GM03348 (cell line): ENCODE results near the gene SRSF1.
"Not testable (repeated sequence)": the region's sequence is repeated elsewhere in the genome, so short reads cannot be mapped to it uniquely, and the experiment has no call there.

ENCODE experiments used
- DNase-seq: peaks from one replicate; pipeline ENCODE4 v3.0.0; 2012; ENCODE audit warnings: low spot score

The SRSF1 gene

DNA sequence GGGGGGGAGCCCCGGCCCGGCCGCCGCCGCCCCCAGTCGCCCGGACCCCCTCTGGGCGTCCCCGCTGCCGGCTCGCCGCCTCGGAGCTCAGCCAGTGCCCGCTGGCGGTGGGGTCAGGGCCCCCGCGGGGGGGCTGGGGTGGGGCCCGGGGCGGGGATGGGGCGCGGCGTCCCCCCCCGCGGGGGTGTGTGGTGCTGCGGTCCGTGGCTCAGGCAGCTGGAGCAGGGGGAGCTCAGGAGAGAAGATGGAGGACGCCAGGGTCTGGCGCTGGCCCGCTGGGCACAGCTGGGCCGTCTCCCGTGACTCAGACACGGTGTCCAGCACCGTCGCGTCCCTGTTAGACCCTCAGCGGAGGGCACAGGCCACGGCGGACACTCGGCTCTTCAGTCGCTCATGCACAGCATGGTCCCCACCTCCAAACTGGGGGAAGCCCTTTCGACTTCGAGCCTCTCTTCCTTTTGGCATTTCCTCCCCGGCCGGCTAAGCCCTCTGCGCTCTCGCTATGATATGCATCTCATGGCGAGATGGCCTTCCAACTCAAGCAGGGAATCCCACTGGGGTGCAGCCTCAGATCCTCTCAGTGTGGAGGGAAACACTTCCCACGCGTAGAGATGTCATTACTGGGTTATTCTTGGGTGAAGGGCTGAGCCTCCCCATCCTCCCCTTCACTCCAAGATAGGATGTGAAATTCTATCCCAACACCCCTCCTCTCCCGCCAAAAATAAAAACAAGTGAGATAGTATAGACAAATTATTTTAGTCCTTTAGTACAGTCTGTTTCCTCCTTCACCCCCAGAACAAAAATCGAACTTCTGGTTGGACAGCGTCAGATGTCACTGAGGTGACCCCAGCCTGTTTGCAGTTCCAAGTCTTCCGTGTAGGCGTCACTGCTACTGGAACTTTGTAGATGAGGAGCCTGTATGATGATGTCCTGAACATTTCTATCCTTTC, 18.5 kb downstream of the SRSF1 start:
- DNase-seq, result peak; percentile 94

DNA sequence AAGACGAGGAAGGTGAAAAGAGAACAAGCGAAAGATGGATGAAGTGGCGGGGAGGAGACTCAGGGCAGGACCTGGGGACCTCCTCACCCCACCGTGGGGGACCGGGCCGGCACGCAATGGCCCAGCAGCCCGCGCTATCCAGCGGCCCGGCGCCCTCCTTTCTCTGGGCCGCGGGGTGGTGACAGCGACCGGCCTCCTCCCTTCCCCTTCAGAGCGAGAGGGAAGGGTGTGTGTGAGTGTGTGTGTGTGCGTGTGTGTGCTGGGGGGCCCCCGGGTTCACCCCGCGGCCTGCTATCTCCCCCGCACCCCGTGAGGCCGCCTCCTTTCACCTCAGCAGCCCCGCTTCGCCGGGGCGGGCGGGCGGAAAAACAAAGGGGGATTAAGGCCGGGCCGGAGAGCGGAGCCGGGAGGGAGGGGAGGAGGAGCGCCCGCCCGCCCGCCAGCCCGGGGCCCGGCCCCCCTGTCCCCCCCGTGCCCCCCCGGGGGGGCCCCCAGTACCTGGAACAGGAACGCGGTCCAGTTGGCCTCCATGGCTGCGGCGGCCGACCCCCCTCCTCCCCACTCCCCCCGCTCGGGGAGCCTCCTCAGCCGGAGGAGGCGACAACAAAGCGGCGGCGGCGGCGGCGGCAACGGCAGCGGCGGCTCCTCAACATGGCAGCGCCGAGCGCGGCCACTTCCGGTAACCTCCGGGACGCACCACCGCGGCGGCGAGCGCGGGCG, 19.3 kb downstream of the SRSF1 start, which contains the start of gene VEZF1:
TSS of gene VEZF1 (minus strand) at position 674 of the 720 bp plus-strand sequence. CDS start at position 531, 143 bp downstream.
- peak; percentile 89 for DNase-seq

DNA sequence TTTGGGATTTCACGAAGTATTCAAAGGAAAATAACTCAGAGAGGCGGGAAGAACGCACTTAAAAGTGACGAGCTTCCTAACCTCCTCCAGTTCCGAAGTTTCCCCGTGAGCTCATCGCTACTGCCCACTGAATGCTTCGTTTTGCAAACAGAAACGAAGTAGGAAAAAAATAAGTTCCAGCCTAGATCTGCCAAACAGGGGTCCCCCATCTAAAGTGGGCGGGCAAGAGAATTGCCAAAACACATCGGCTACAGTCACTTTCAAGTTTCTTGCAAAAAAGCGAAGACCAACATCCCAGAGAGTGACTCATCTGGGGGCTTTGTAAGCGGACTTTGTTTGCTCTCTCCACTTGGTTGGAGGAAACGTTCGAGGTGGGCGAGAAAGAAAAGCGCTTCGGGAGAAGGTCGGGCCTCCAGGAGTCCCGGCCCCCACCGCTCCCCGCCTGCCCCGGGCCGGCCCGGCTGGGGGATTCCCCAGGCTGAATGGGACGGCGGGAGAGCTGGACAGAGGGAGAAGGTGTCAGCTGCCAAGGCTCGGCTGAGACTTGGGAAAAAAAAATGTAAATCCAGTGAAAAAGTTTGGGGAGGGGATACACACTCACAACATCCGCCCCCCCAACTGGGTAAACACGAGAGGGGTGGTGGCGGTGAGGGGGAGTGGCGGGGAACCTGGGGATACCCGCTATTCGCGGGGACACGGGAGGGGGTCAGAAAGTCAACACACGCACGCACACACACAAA, 20.0 kb downstream of the SRSF1 start:
- DNase-seq, result peak; percentile 66

DNA sequence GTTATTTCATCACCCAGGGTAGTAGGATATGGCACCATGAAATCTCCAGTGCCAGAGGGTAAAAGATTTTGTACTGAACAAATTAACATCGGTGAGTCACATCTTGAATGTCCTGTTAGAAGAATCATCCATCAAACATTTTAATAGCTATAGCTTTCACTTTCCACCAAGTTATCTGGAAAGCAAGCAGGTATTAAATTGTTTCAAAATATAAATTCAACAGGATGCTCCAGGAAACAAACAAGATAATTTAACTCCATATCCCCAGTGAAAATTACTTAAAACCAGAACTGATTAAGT, 21.4 kb downstream of the SRSF1 start:
- DNase-seq, result peak; percentile 32

DNA sequence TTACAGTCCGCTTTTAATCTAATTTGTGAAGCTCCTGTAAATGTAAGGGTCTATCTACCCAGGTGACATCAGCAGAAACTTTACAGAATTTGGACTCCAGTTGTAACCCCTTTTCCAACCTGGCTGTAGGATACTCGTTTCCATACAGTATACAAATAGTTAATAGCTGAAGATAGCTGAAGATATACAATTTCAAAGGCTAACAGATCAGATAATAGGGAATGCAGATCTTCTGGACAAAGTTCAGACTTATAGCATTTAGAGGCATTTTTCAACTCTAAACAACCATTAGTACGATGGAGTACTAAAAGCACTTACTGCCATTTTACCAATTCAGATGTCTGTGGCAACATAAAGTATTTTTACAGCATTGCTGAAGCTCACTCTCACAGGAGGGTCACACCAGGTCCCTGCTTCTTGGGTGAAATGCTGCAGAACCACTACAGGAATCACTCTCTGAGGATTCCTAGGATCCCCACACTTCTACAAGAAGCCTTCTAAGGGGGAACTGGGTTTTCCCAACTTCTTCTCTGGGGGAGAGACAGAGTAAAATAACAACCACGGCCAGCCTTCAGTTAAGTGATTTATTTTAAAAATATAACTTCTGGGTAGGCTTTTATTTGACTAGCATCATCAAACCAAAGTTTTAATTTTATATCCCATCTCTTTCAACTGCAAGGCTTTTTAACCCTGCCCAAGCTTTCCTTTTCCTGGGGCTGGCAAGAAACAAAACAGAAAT, 21.9 kb downstream of the SRSF1 start:
- DNase-seq, result no peak

DNA sequence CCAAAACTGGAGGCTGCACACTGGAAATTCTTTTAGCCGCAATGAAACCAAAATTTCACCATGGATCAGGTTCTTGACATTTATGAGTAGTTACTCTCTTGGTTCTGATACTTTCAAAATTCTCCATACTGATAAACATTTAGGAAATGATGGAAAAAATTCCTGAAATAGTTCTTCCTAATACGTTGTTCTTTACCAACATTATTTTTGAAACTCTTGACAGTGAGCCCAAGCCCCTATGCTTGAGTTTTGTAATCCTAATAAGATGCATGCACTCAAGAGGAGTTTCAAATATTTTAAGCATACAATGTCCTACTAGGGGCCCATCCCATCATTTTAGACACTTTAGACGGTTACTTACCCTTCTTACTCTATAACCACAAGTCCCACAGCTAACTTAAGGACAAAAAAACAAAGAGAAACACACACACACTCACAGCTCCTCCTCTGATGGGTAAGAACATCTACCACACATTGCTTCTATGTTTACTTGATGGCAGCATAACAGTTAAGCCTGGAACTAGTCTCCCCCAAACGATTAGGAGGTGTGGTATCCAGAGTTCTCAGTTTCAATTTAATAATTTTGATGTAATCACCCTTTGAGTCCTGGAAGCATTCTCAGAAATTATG, 22.7 kb downstream of the SRSF1 start:
- DNase-seq, result no peak

DNA sequence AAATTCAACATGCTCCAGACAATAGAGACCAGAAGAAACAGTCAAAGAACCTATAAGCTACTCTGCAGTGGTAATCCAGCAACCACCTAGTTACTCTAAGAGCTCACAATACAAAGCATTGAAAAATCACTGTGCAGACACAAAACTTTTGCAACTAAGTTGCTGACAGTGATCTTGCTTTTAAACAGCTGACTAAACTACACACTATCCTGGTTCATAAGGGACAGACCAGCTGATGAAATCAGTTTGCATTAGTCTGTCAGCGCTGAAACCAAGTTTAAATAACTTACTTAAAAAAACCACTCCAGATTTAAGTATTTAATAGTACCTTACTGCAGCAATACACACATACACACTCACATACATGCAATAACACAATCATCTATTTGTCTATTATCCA, 23.6 kb downstream of the SRSF1 start:
- DNase-seq, result no peak

DNA sequence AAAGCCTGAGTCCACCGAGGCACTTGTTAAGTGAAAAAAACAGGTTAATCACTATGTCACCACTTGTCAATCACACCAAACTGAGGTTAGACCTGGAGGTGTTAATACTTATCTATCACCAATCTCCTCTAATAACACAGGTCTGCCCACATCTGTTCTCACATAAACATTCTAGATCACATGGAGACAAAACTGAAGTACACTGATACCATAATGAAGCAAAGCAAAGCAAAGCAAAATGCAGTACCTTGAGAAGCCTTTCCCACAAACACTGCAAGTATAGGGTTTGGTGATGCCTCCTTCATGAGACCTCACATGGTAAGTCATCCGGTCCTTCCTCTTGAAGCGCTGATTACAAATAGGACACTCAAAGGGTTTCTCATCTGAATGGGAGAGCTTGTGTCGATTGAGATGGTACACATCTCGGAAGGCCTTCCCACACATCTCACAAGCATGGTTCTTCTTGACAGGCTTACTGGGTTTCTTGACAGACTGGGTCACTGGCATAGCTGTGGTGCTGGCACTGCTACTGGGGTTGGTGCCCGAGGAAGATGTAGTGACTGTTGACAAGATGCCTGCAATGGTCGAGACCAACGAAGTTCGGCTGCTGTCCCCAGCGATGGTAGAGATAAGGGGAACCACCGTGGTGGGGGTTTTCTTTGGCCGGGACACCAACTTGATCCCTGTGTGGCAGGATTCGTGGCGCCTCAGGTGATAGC, 24.4 kb downstream of the SRSF1 start:
- DNase-seq, result no peak

DNA sequence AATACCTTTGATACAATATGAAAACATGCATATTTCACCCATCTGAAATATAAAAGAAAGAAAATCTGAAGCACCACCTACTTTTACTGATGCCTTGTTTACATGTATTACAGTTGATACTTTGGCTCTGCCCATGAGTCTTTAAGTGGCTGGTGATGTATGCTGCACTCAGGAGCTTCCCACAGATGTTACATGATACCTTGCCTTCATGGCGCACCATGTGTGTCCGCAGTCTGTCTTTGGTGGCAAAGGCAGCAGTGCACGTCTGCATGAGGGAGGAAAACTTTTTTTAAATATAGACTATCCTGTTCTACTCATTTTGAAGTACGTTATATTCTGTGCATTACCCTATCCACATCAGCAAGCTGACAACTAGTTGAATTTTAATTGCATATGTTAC, 26.5 kb downstream of the SRSF1 start:
- no peak for DNase-seq

DNA sequence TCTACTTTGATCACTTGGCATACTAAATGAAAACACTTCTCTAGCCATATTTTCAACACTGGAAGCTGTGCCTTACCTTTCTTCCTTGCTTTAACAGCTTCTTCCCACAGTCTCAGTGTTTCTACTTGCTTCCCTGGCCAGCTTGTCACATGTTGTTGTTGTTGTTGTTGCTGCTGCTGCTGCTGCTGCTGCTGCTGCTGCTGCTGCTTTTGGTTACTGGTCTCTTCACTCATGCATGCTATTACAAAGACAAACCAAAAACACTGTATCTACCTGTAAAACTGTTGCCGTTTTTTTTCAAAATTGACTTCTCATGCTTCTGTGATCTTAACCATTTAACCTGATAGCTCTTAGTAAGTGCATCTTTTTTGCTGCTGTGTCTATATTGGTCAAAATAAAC, 28.0 kb downstream of the SRSF1 start:
- no peak for DNase-seq

DNA sequence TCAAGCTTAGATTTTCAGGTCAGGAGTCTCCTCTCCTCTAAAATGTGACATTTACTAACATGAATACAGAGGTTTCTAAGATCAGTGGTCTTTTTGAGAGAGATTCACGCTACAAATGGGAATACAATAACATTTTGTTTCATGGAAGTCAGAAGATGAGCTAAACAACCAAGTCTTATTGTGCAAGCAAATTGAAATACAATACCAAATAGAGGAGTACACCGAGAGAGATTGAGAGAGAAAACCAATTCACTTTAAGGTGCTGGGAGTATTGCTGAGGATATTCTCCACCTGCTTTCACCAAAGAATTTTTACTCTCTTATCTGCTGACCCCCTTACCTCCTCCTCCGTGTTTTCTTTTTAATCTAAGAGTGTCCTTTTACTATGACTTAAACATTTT, 30.5 kb downstream of the SRSF1 start:
- no peak for DNase-seq

DNA sequence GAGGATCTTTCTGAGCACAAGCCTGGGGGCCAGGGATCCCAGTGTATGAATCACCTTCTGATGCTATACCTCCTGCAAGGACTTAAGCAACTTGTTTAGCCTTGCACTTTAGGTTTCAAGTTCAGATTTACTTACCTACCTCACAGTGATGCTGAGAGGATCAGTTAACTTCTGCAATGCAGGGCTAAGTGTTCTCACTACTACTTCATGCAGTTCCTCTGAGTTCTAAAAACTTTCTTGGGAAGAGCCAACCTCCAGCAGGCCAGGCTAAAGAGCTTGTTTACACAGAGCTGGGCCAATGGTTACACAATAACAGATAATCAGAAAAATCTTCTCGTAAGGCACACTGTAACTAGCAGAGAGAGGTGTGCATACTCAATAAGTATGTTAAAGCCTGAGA, 32.0 kb downstream of the SRSF1 start:
- peak; percentile 42 for DNase-seq

DNA sequence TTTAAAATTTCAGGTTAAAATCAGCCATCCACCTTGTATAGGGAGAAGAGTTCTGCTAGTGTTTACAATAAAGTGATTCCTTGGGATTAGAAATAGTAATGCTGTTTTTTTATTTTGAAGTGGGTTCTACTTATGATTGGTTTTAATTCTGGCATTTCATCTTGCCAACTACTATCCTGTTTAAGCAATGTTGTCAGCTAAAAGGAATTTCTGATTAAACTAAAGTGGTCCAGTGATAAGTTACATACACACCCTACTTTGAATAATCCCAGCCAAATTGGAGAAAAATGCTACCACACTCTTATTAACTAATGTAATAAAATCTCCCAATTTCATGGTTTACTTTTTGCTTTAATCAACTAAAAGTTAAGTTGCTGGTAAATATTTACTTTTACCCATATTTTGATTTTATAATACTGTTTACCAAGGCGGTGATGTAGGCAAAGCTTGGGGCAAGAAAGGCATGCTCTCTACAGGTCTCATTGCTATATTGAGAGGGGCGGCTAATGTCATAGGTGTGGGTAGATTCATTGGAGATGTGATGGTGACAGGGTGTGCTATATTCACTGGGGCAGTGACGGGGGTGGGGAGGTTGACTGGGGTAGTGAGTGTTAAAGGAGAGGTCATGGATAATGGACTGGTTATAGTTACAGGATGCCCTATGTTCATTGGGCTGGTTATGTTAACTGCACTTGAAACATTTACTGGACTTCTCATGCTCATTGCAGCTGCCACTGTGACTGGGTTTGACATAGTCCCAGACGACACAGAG, 32.8 kb downstream of the SRSF1 start:
- DNase-seq, result not testable (repeated sequence)

DNA sequence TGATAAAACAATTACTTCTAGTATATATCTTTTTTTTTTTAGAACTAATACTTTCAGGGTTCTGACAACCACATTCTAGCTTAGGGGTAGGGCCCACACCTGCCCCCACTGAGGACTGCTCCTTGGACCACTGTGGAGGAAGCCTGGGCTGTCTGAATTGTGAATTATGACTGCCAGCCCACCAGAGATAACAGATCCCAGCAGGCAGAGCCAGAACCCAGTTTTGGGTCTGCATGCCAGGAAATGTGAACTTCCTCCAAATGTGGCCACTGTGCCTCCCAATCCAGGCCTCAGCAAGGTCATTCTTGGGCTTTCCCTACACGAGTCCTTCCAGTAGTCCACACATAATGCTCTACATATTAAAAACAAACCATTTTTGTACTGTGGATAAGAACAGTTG, 34.9 kb downstream of the SRSF1 start:
- DNase-seq, result no peak

DNA sequence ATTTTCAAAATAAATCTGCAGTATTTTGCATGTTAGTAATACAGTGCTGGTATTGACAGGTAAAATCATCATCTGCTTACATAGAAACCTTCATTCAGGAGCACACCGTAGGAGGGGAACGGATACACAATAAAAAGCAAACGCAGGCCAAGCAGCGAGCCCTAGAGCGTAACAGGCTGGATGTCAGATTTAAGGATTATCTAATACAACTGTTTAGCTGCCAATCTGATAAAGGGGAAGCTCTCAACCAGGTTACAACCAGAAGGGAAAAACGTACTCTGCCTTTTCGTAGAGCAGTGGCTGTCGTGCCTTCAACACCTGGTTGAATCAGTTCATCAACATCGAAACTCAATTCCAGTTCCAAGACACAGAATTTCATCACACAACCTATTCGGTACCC, 35.5 kb downstream of the SRSF1 start:
- DNase-seq, result no peak

DNA sequence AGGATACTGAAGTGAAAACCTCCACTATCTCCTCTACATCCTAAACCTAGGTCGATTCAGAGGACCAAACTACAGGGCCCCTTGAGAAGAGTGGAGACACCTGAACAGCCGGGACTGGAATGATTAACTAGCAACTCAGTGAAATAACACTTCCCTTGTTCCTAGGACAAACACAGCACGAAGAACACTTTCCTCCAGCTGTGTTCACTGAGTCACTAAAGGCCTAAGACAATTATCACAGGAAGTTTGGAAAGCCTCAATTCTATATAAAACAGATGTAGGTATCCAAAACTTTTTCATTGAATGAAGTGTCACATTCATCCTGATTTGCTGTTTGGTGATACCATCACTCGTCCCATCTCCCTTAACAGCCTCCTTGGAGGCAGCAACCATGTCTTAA, 36.3 kb downstream of the SRSF1 start:
- peak; percentile 42 for DNase-seq

DNA sequence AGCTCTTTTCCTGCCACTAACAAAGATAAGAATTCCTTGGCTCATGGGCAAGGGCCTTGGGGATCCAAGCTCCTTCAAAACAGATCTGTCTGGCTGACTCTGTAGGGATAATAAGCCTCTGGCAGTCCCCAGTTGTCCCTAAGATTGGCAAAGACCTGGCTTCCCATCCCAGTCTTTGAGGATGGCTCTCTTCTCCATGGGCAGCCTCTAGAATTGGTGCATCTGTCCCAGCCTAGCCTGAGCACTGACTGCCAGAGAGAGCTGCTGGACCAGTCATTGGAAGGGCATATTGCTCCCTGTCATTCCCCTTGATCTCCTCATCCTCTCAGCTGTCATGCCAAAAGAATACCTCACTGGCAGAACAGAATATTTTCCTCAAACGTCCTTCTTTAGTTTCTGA, 38.6 kb downstream of the SRSF1 start:
- DNase-seq, result no peak

DNA sequence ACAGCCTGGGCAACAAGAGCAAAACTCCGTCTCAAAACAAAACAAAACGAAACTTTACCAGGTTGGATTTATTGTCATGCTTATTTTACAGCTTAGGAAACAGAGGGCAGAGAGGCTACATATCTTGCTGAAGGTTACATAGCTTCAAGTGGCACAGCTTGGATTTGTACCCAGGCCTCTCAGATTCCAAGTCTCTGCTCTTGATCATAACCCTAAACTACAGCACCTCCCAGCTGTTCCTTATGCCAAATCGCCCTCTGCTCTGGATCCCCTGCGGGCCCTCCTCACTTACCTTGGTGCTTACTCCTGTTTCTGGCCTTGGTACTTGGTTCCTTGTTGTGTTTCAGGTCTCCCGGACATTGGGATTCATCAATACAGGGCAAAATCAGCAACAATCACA, 40.2 kb downstream of the SRSF1 start:
- DNase-seq, result no peak

DNA sequence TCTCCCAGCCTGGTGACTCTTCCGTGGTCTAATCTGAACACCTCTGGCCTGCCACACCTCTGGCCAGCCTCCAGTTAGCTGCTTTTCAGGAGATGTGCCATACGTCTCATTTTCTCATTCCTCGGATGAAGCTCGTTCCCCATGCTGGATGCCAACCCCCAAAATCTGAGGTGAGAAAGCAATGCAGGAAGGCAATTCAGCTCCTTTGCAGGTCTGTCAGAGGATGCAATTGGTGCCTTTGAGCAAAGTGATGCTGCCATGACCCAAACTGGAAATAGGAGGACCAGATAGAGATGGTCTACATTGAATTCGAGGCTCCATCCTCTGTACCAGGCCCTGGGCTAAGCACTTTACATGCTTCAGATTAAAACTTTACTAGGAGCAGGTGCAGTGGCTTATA, 40.8 kb downstream of the SRSF1 start:
- DNase-seq, result no peak

DNA sequence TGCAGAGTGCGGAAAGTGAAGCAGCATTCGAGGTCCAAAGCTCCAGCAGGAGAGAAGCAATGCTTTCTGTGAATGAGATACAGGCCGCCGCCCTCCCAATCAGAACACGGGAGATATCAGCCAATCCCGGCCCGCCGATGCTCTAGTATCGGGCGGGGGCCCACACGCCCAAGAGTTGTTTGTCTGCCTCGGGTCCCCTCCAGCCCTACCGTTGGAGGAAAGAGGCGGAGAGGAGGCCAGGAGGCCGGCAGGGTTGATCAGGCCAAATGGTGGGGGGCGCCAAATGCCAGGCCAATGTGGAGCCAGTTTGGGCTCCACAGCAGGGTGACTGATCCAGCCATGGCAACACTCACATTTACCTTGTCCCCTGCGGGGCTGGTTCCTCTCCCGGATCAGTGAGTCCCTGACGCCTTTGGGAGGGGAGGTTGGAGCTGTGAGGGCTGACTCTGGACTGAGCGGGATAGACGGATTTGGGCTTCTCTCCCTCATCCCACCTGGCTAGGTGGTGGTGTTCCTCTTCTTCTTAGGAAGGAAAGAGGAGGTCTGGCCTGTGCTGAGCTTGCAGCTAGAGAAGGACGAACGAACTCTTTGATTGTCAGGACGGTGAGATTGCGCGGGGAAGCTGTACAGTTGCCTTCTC, 41.4 kb downstream of the SRSF1 start:
- DNase-seq, result no peak
